EH (cell line): ENCODE data around the gene UBE2D3.

Source experiments
- DNase-seq: peaks from one replicate; pipeline ENCODE4 v3.0.0-alpha.2; 2015; ENCODE audit warnings: low read depth

UBE2D3 gene

DNA sequence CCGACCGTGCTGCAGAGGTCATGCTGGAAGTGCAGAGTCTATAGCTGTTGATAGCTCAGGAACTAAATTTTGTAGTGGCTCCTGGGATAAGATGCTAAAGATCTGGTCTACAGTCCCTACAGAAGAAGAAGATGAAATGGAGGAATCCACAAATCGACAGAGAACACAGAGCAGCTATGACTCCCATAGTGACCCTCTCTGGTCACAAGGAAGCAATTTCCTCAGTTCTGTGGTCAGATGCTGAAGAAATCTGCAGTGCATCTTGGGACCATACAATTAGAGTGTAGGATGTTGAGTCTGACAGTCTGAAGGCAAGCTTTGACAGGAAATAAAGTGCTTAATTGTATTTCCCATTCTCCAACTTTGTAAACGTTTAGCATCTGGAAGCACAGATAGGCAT, 75.4 kb downstream of the UBE2D3 start:
- DNase-seq: no peak
